Keratinocyte (primary cell): Measurements from ENCODE around the gene SH3PXD2A. TPM values are rescaled to one million over a fixed set of nuclear protein-coding genes. Genes with fewer than 3 reads are reported as not detected.

Experiments
- DNase-seq: peaks from one replicate; pipeline ENCODE4 v3.0.0-alpha.2; 2011; ENCODE audit warnings: low read depth, missing footprints, low spot score
- FAIRE-seq: peaks from 2 replicates; lab custom pipeline; 2011; peaks lifted over from hg19 to GRCh38; lab: Jason Lieb, UNC
- H2AFZ ChIP-seq: 2 replicates; pipeline ENCODE4 v1.6.0; 2012; ENCODE audit warnings: low read length, control low read depth, inconsistent platforms; ENCODE audit not compliant: control insufficient read depth
- H3K27ac ChIP-seq: 2 replicates; pipeline ENCODE4 v1.5.1; 2011; ENCODE audit warnings: low read length; ENCODE audit not compliant: control insufficient read depth, insufficient read depth
- H3K27me3 ChIP-seq: 3 replicates; pipeline ENCODE4 v1.6.0; 2011; ENCODE audit warnings: low read length; ENCODE audit not compliant: control insufficient read depth, insufficient read depth; ENCODE audit errors: extremely low read depth
- H3K36me3 ChIP-seq, 2 experiments: 2 replicates in 1 of 2; 3 replicates in 1 of 2; pipeline ENCODE4 v1.5.1; 2011; ENCODE audit warnings: low read length in 2 of 2, mild to moderate bottlenecking in 1 of 2; ENCODE audit not compliant: control insufficient read depth in 2 of 2, insufficient read depth in 2 of 2; ENCODE audit errors: extremely low read depth in 1 of 2
- H3K4me1 ChIP-seq: 3 replicates; pipeline ENCODE4 v1.5.1; 2011; ENCODE audit warnings: low read length; ENCODE audit not compliant: control insufficient read depth, insufficient read depth; ENCODE audit errors: extremely low read depth
- H3K4me2 ChIP-seq: 3 replicates; pipeline ENCODE4 v1.6.0; 2011; ENCODE audit warnings: low read depth, low read length; ENCODE audit not compliant: control insufficient read depth, insufficient read depth; ENCODE audit errors: extremely low read depth
- H3K4me3 ChIP-seq, 3 experiments: fragments of 200-600 bp in 1 of 3; sonication (generic) in 1 of 3; 2 replicates in 2 of 3; 3 replicates in 1 of 3; pipeline ENCODE4 v1.5.1; 2011 to 2016; ENCODE audit warnings: low read length in 3 of 3, mild to moderate bottlenecking in 3 of 3, control low read depth in 2 of 3, inconsistent platforms in 1 of 3, low read depth in 1 of 3, mixed read lengths in 1 of 3, mixed run types in 1 of 3, moderate library complexity in 1 of 3; ENCODE audit not compliant: control insufficient read depth in 2 of 3, insufficient read depth in 2 of 3; ENCODE audit errors: extremely low read depth in 1 of 3
- H3K79me2 ChIP-seq: 2 replicates; pipeline ENCODE4 v1.6.0; 2012; ENCODE audit warnings: low read length; ENCODE audit not compliant: control insufficient read depth, insufficient read depth
- H3K9ac ChIP-seq: 3 replicates; pipeline ENCODE4 v1.6.0; 2011; ENCODE audit warnings: low read length; ENCODE audit not compliant: control insufficient read depth, insufficient read depth; ENCODE audit errors: extremely low read depth
- H3K9me1 ChIP-seq: 3 replicates; pipeline ENCODE4 v1.6.0; 2011; ENCODE audit warnings: low read length; ENCODE audit not compliant: control insufficient read depth, insufficient read depth; ENCODE audit errors: extremely low read depth
- H3K9me3 ChIP-seq: 2 replicates; pipeline ENCODE4 v1.5.1; 2012; ENCODE audit warnings: low read depth, low read length; ENCODE audit not compliant: control insufficient read depth
- H4K20me1 ChIP-seq: 3 replicates; pipeline ENCODE4 v1.6.0; 2011; ENCODE audit warnings: low read length; ENCODE audit not compliant: control insufficient read depth, insufficient read depth; ENCODE audit errors: extremely low read depth
- CTCF ChIP-seq, 3 experiments: IDR thresholded peaks in 1 of 3; conservative IDR thresholded peaks in 1 of 3; optimal IDR thresholded peaks in 1 of 3; 2 replicates in 2 of 3; 3 replicates in 1 of 3; pipeline versions ENCODE3 to v1.5.1; 2011; ENCODE audit warnings: low read length in 3 of 3, mild to moderate bottlenecking in 3 of 3, moderate library complexity in 2 of 3, control low read depth in 1 of 3, inconsistent platforms in 1 of 3; ENCODE audit not compliant: insufficient read depth in 2 of 3; ENCODE audit errors: extremely low read depth in 1 of 3
- EZH2 ChIP-seq: IDR thresholded peaks from one replicate; pipeline ENCODE4 v1.6.1; 2012; ENCODE audit warnings: inconsistent platforms, mild to moderate bottlenecking, low read length, moderate library complexity
- dilution Hi-C: fragments of 300-500 bp; cut with MboI; formaldehyde crosslinking; loops from one replicate; pipeline ENCODE4 v1.7.0; 2020; ENCODE audit warnings: low sequenced_read_pairs; ENCODE audit not compliant: extremely low pct_ligation_motif_present
- polyA plus RNA-seq, 5 experiments: library from polyadenylated mRNA; depleted of rRNA in 3 of 5; stranded (reverse) in 3 of 5; stranded (forward) in 1 of 5; unstranded in 1 of 5; fragments of >200 nt; gene quantifications; 1 replicate in 1 of 5; 2 replicates in 3 of 5; 3 replicates in 1 of 5; pipeline versions ENCODE4 v1.2.1 to v1.2.3, GENCODE V29; 2011 to 2012; ENCODE audit warnings: missing spikeins in 2 of 5, low read depth in 1 of 5, low replicate concordance in 1 of 5

Gene SH3PXD2A
- polyA plus RNA-seq, 1 donor (not counting 4 experiments of a cell fraction or from before 2014, with no cell fraction given), result 33.9 TPM

- Histone ChIP-seq H3K36me3 (peaks cover 14 to 48% of the 10 kb centered on the region in 2 experiments), H3K9me1 (peaks cover 24% of the 10 kb centered on the region), H3K9ac (no peak overlapping the region), H3K4me3 (no peak overlapping the region), H3K27me3 (no peaks in the 10 kb centered on the region), H2AFZ (no peak overlapping the region), H4K20me1 (peaks cover 24% of the 10 kb centered on the region), H3K9me3 (no peaks in the 10 kb centered on the region), H3K4me1 (peaks cover 90% of the 10 kb centered on the region), H3K27ac (peak overlapping the region; percentile 83), H3K79me2 (peaks cover 95% of the 10 kb centered on the region), H3K4me2 (peak overlapping the region; percentile 46)
- DNase-seq, result no peak
- dilution Hi-C loops, result no loop called here
- TF ChIP-seq EZH2 (no peak), CTCF (optimal IDR thresholded peaks at IDR 0.05 in 1 of 3, IDR thresholded peaks at IDR 0.05 in 1 of 3, conservative IDR thresholded peaks at IDR 0.05 in 1 of 3; ENCODE audit: extremely low read depth in 1 of 3, insufficient read depth in 2 of 3, low read length in 3 of 3) (no peak)
- FAIRE-seq, result no peak
Observed at GRCh38 chr10:103826885-103827284, 28.5 kb downstream of the SH3PXD2A start.

- TF ChIP-seq CTCF (optimal IDR thresholded peaks at IDR 0.05 in 1 of 3, IDR thresholded peaks at IDR 0.05 in 1 of 3, conservative IDR thresholded peaks at IDR 0.05 in 1 of 3; ENCODE audit: extremely low read depth in 1 of 3, insufficient read depth in 2 of 3, low read length in 3 of 3) (no peak), EZH2 (no peak)
- H2AFZ ChIP-seq, result no peak overlapping the region
- dilution Hi-C loops, result no loop called here
- DNase-seq, result no peak
- H3K79me2 ChIP-seq, result peaks cover 96% of the 10 kb centered on the region
- H3K27me3 ChIP-seq, result no peaks in the 10 kb centered on the region
- peaks cover 93% of the 10 kb centered on the region for H3K4me1 ChIP-seq
- peak overlapping the region; percentile 62 for H3K9ac ChIP-seq
- peak overlapping the region; percentile 73 for H3K27ac ChIP-seq
- FAIRE-seq, result peak; percentile 89
- peaks cover 38% of the 10 kb centered on the region for H4K20me1 ChIP-seq
- peak overlapping the region; percentile 56 for H3K4me2 ChIP-seq
- peak overlapping the region in 1 of 3 experiments; percentile 40 for H3K4me3 ChIP-seq
- no peaks in the 10 kb centered on the region for H3K9me3 ChIP-seq
- H3K9me1 ChIP-seq, result peaks cover 30% of the 10 kb centered on the region
- H3K36me3 ChIP-seq, result peaks cover 15 to 47% of the 10 kb centered on the region in 2 experiments
Observed at GRCh38 chr10:103824281-103824680, 31.1 kb downstream of the SH3PXD2A start.
